ENCODE data around the gene STUM.

DNA sequence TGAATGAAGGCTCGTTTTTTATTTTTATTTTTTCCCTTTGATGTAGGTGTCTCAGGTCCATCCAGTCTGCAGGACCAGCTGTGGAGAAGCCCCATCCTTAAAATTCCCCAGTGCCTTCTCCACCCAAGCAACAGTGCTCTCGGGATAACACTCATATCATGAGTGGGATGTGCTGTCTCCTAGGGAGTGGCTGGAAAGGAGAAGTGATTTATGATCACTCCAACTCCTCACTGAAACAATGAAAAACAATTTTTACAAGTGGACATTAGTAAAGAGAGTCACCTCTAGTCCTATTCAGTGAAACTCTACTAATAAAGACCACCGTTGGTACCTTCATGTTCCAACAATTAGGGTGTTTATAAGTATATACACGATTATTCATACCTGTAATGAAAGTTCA is 3.5 kb downstream of the STUM start:
- TF ChIP-seq, protein P1, sequence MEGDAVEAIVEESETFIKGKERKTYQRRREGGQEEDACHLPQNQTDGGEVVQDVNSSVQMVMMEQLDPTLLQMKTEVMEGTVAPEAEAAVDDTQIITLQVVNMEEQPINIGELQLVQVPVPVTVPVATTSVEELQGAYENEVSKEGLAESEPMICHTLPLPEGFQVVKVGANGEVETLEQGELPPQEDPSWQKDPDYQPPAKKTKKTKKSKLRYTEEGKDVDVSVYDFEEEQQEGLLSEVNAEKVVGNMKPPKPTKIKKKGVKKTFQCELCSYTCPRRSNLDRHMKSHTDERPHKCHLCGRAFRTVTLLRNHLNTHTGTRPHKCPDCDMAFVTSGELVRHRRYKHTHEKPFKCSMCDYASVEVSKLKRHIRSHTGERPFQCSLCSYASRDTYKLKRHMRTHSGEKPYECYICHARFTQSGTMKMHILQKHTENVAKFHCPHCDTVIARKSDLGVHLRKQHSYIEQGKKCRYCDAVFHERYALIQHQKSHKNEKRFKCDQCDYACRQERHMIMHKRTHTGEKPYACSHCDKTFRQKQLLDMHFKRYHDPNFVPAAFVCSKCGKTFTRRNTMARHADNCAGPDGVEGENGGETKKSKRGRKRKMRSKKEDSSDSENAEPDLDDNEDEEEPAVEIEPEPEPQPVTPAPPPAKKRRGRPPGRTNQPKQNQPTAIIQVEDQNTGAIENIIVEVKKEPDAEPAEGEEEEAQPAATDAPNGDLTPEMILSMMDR (conservative IDR thresholded peaks at IDR 0.05; ENCODE audit: low read depth in 2 of 2) = no peak
- TF ChIP-seq EZH2 (IDR thresholded peaks at IDR 0.05; ENCODE audit: low read depth, unreplicated experiment) = no peak
- no peak for TF ChIP-seq POLR2AphosphoS5 (IDR thresholded peaks at IDR 0.05; ENCODE audit: low read depth)
- no peak for TF ChIP-seq JUNB (IDR thresholded peaks at IDR 0.05; ENCODE audit: unreplicated experiment)
- TF ChIP-seq STAT1 (IDR thresholded peaks at IDR 0.05; ENCODE audit: unreplicated experiment) = no peak
- no peak for TF ChIP-seq EZH2phosphoT487 (IDR thresholded peaks at IDR 0.05; ENCODE audit: unreplicated experiment)
- TF ChIP-seq, protein P2, sequence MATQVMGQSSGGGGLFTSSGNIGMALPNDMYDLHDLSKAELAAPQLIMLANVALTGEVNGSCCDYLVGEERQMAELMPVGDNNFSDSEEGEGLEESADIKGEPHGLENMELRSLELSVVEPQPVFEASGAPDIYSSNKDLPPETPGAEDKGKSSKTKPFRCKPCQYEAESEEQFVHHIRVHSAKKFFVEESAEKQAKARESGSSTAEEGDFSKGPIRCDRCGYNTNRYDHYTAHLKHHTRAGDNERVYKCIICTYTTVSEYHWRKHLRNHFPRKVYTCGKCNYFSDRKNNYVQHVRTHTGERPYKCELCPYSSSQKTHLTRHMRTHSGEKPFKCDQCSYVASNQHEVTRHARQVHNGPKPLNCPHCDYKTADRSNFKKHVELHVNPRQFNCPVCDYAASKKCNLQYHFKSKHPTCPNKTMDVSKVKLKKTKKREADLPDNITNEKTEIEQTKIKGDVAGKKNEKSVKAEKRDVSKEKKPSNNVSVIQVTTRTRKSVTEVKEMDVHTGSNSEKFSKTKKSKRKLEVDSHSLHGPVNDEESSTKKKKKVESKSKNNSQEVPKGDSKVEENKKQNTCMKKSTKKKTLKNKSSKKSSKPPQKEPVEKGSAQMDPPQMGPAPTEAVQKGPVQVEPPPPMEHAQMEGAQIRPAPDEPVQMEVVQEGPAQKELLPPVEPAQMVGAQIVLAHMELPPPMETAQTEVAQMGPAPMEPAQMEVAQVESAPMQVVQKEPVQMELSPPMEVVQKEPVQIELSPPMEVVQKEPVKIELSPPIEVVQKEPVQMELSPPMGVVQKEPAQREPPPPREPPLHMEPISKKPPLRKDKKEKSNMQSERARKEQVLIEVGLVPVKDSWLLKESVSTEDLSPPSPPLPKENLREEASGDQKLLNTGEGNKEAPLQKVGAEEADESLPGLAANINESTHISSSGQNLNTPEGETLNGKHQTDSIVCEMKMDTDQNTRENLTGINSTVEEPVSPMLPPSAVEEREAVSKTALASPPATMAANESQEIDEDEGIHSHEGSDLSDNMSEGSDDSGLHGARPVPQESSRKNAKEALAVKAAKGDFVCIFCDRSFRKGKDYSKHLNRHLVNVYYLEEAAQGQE (IDR thresholded peaks at IDR 0.05; ENCODE audit: unreplicated experiment) = no peak
- no peak for TF ChIP-seq ZNF331 (CRISPR knock-in tag; IDR thresholded peaks at IDR 0.05; ENCODE audit: low read depth)
- TF ChIP-seq, protein P3, sequence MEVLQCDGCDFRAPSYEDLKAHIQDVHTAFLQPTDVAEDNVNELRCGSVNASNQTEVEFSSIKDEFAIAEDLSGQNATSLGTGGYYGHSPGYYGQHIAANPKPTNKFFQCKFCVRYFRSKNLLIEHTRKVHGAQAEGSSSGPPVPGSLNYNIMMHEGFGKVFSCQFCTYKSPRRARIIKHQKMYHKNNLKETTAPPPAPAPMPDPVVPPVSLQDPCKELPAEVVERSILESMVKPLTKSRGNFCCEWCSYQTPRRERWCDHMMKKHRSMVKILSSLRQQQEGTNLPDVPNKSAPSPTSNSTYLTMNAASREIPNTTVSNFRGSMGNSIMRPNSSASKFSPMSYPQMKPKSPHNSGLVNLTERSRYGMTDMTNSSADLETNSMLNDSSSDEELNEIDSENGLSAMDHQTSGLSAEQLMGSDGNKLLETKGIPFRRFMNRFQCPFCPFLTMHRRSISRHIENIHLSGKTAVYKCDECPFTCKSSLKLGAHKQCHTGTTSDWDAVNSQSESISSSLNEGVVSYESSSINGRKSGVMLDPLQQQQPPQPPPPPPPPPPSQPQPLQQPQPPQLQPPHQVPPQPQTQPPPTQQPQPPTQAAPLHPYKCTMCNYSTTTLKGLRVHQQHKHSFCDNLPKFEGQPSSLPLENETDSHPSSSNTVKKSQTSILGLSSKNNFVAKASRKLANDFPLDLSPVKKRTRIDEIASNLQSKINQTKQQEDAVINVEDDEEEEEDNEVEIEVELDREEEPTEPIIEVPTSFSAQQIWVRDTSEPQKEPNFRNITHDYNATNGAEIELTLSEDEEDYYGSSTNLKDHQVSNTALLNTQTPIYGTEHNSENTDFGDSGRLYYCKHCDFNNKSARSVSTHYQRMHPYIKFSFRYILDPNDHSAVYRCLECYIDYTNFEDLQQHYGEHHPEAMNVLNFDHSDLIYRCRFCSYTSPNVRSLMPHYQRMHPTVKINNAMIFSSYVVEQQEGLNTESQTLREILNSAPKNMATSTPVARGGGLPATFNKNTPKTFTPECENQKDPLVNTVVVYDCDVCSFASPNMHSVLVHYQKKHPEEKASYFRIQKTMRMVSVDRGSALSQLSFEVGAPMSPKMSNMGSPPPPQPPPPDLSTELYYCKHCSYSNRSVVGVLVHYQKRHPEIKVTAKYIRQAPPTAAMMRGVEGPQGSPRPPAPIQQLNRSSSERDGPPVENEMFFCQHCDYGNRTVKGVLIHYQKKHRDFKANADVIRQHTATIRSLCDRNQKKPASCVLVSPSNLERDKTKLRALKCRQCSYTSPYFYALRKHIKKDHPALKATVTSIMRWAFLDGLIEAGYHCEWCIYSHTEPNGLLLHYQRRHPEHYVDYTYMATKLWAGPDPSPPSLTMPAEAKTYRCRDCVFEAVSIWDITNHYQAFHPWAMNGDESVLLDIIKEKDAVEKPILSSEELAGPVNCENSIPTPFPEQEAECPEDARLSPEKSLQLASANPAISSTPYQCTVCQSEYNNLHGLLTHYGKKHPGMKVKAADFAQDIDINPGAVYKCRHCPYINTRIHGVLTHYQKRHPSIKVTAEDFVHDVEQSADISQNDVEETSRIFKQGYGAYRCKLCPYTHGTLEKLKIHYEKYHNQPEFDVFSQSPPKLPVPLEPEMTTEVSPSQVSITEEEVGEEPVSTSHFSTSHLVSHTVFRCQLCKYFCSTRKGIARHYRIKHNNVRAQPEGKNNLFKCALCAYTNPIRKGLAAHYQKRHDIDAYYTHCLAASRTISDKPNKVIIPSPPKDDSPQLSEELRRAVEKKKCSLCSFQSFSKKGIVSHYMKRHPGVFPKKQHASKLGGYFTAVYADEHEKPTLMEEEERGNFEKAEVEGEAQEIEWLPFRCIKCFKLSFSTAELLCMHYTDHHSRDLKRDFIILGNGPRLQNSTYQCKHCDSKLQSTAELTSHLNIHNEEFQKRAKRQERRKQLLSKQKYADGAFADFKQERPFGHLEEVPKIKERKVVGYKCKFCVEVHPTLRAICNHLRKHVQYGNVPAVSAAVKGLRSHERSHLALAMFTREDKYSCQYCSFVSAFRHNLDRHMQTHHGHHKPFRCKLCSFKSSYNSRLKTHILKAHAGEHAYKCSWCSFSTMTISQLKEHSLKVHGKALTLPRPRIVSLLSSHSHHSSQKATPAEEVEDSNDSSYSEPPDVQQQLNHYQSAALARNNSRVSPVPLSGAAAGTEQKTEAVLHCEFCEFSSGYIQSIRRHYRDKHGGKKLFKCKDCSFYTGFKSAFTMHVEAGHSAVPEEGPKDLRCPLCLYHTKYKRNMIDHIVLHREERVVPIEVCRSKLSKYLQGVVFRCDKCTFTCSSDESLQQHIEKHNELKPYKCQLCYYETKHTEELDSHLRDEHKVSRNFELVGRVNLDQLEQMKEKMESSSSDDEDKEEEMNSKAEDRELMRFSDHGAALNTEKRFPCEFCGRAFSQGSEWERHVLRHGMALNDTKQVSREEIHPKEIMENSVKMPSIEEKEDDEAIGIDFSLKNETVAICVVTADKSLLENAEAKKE (CRISPR knock-in tag; IDR thresholded peaks at IDR 0.05) = no peak
- no peak for TF ChIP-seq CREB1 (CRISPR knock-in tag; IDR thresholded peaks at IDR 0.05; ENCODE audit: low read depth)
